GM12801 (cell line): ENCODE measurements around the gene SNX22.

ENCODE experiments used
- CTCF ChIP-seq: IDR thresholded peaks from one replicate; pipeline ENCODE4 v1.5.1; 2011; ENCODE audit warnings: control low read depth; ENCODE audit not compliant: insufficient read length; ENCODE audit errors: extremely low read depth

Gene SNX22

DNA sequence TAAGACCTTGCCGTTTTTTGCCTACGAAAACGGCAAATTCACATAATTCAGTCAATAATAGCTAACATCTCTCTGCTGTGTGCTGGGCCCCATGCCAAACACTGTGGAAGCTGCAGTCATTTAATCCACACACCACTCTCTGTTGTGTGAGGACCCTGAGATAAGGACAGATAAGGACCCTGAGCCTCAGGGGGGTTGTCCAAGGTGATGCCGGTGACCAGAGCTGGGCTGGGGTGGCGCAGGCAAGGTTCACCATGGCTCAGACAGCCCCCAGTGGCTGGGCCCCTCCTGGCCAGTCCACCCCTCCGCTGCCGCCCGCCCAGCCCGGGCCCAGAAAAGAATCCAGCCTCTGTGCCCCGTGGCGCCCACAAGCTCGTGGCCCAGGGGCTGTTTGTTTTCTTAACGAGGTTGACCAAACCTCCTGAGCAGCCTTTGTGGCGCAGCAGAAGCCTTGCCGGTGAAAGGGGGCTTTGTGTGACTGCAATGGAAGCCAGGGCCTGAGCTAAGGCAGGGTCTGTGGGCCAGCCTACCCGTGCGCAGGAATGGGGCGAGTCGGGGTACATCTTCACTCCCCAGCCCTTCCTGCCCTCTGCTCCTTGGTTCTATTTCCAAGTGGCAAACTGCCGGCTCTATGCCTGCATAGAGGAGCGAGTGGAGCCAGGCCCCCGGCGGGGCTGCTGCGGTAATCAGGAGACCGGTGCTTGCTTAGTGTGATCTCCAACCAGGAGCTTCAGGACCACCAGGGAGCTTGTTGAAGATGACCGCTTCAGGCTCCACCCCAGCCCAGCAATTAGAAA is 4.4 kb upstream of the SNX22 start:
- no peak for TF ChIP-seq CTCF

DNA sequence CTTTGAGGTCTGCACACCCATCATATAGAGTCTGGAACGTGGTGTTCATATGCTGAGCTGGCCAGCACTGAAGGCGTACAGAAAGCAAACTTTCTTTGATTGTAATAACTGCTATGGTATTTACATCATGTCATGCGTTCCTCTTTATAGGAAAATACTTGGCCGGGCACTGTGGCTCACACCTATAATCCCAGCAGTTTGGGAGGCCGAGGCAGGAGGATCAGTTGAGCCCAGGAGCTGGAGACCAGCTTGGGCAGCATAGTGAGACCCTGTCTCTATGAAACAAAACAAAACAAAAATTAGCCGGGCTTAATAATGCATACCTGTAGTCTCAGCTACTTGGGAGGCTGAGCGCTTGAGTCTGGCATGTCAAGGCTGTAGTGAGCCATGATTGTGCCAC is 3.4 kb upstream of the SNX22 start:
- TF ChIP-seq CTCF: no peak

- TF ChIP-seq CTCF: no peak
Observed at GRCh38 chr15:64148581-64148980, 3.0 kb upstream of the SNX22 start.

DNA sequence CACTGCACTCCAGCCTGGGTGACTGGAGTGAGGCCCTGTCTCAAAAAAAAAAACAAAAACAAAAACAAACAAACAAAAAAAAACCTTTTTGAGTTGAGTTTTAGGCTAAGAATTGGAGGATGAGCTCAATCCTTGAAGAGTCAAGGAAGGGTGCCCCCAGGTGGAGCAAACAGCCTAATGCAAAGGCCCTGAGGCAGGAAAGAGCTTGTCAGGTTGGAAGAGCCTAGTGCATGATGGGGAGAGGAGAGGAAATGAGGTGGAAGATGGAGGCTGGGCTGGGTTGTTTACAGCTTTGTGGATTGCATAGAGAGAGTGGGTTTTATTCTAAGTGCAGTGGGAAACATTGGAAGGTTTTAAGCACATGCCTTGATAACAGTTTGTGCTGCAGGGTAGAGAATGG is 2.1 kb upstream of the SNX22 start:
- TF ChIP-seq CTCF: no peak

GRCh38 chr15:64149893-64150578 is 1.5 kb upstream of the SNX22 start:
- no peak for TF ChIP-seq CTCF

- no peak for TF ChIP-seq CTCF
Observed at GRCh38 chr15:64152507-64153387, 1.2 kb downstream of the SNX22 start.
